Caco-2 (cell line): ENCODE data around the gene ZNF576. TPM values are rescaled to one million over a fixed set of nuclear protein-coding genes. Genes with fewer than 3 reads are reported as not detected.

Experiments used
- BruUV-seq: library from RNA; stranded (reverse); fragments of 400-500 nt; replicated peaks from 2 replicates; lab custom pipeline; 2021; lab: Mats Ljungman, UMichigan
- CTCF ChIA-PET: fragments of 300-600 bp; sonication (Branson Sonifier 250); formaldehyde crosslinking; loops from one replicate; lab custom pipeline; 2022; ENCODE audit warnings: antibody characterized with exemption; lab: Charles Lee
- POLR2A ChIA-PET: fragments of 300-600 bp; sonication (Branson Sonifier 250); formaldehyde crosslinking; loops from one replicate; lab custom pipeline; 2022; ENCODE audit warnings: antibody characterized with exemption; lab: Charles Lee
- DNase-seq, 2 experiments: peaks; one replicate each; pipeline versions ENCODE4 v3.0.0 to v3.0.0-alpha.2; 2020 to 2022
- H3K27me3 ChIP-seq: replicated peaks from 2 replicates; pipeline ENCODE4 v1.6.0; 2011; ENCODE audit warnings: low read length; ENCODE audit not compliant: control insufficient read depth, insufficient read depth
- H3K36me3 ChIP-seq: 2 replicates; pipeline ENCODE4 v1.5.1; 2011; ENCODE audit warnings: low read length; ENCODE audit not compliant: control insufficient read depth, insufficient read depth
- H3K4me1 ChIP-seq: fragments of 250-450 bp; sonication (Bioruptor Pico); 2 replicates; pipeline ENCODE4 v1.5.1; 2020; ENCODE audit warnings: mild to moderate bottlenecking
- H3K4me3 ChIP-seq: 2 replicates; pipeline ENCODE4 v1.5.1; 2011; ENCODE audit warnings: low read depth, mild to moderate bottlenecking, control low read depth, low read length
- H3K9me3 ChIP-seq: fragments of 250-450 bp; sonication (Bioruptor Pico); 2 replicates; pipeline ENCODE4 v1.5.1; 2020; ENCODE audit warnings: mild to moderate bottlenecking, moderate library complexity
- H3K27ac Mint-ChIP-seq: one replicate; pipeline ENCODE4 v1.8.0; 2022; ENCODE audit warnings: mixed read lengths; ENCODE audit not compliant: unreplicated experiment
- H3K27me3 Mint-ChIP-seq: one replicate; pipeline ENCODE4 v1.8.0; 2022; ENCODE audit warnings: mixed read lengths; ENCODE audit not compliant: insufficient read depth, unreplicated experiment
- H3K36me3 Mint-ChIP-seq: one replicate; pipeline ENCODE4 v1.8.0; 2022; ENCODE audit warnings: mild to moderate bottlenecking, mixed read lengths; ENCODE audit not compliant: insufficient read depth, unreplicated experiment
- H3K4me1 Mint-ChIP-seq: one replicate; pipeline ENCODE4 v1.8.0; 2022; ENCODE audit warnings: low read depth, mixed read lengths; ENCODE audit not compliant: unreplicated experiment
- H3K4me3 Mint-ChIP-seq: one replicate; pipeline ENCODE4 v1.8.0; 2022; ENCODE audit warnings: mild to moderate bottlenecking, moderate library complexity, mixed read lengths; ENCODE audit not compliant: unreplicated experiment
- H3K9me3 Mint-ChIP-seq: one replicate; pipeline ENCODE4 v1.8.0; 2022; ENCODE audit warnings: mixed read lengths; ENCODE audit not compliant: unreplicated experiment
- intact Hi-C: fragments of 100-400 bp; cut with micrococcal nuclease; formaldehyde crosslinking; loops from one replicate; pipeline ENCODE4 v1.10.0; 2022; ENCODE audit not compliant: unreplicated experiment
- total RNA-seq: library from RNA; stranded (reverse); gene quantifications from 2 replicates; pipeline ENCODE4 v1.2.3, GENCODE V29; 2022
- TF ChIP-seq, protein P1 (sequence below), 2 experiments: fragments of 200-600 bp in 1 of 2; IDR thresholded peaks; 1 replicate in 1 of 2; 2 replicates in 1 of 2; pipeline versions ENCODE4 v1.5.1 to v1.8.0; 2011 to 2022; ENCODE audit warnings: antibody characterized with exemption in 1 of 2, control low read depth in 1 of 2, inconsistent platforms in 1 of 2, low read depth in 1 of 2, low read length in 1 of 2, mild to moderate bottlenecking in 1 of 2, moderate library complexity in 1 of 2; ENCODE audit not compliant: insufficient read depth in 1 of 2, severe bottlenecking in 1 of 2, unreplicated experiment in 1 of 2

Gene ZNF576
- total RNA-seq, 1 experiment from 2014 or later = 13.2 TPM

- TF ChIP-seq, protein P1, sequence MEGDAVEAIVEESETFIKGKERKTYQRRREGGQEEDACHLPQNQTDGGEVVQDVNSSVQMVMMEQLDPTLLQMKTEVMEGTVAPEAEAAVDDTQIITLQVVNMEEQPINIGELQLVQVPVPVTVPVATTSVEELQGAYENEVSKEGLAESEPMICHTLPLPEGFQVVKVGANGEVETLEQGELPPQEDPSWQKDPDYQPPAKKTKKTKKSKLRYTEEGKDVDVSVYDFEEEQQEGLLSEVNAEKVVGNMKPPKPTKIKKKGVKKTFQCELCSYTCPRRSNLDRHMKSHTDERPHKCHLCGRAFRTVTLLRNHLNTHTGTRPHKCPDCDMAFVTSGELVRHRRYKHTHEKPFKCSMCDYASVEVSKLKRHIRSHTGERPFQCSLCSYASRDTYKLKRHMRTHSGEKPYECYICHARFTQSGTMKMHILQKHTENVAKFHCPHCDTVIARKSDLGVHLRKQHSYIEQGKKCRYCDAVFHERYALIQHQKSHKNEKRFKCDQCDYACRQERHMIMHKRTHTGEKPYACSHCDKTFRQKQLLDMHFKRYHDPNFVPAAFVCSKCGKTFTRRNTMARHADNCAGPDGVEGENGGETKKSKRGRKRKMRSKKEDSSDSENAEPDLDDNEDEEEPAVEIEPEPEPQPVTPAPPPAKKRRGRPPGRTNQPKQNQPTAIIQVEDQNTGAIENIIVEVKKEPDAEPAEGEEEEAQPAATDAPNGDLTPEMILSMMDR (IDR thresholded peaks at IDR 0.05; ENCODE audit: insufficient read depth in 1 of 2, low read depth in 1 of 2, low read length in 1 of 2, severe bottlenecking in 1 of 2, unreplicated experiment in 1 of 2) = no peak
- no peak for DNase-seq
- H3K4me3 Mint-ChIP-seq = no peak overlapping the region
- Histone ChIP-seq H3K4me1 (no peaks in the 10 kb centered on the region), H3K27me3 (no peaks in the 10 kb centered on the region), H3K4me3 (no peak overlapping the region), H3K36me3 (peaks cover 2% of the 10 kb centered on the region), H3K9me3 (no peaks in the 10 kb centered on the region)
- H3K36me3 Mint-ChIP-seq = peaks cover 28% of the 10 kb centered on the region
- BruUV-seq = no TSS peak
- CTCF ChIA-PET = no interaction called here
- H3K4me1 Mint-ChIP-seq = no peaks in the 10 kb centered on the region
- POLR2A ChIA-PET = no interaction called here
- intact Hi-C loops = no loop called here
- H3K27ac Mint-ChIP-seq = no peak overlapping the region
- no peaks in the 10 kb centered on the region for H3K27me3 Mint-ChIP-seq
- no peaks in the 10 kb centered on the region for H3K9me3 Mint-ChIP-seq
These were observed 33.6 kb upstream of the ZNF576 start for GRCh38 chr19:43562698-43563241.

- no peak overlapping the region for H3K4me3 ChIP-seq
- H3K4me1 ChIP-seq = no peaks in the 10 kb centered on the region
- POLR2A ChIA-PET = no interaction called here
- peaks cover 28% of the 10 kb centered on the region for H3K36me3 Mint-ChIP-seq
- BruUV-seq = no TSS peak
- CTCF ChIA-PET = interaction anchor here (1.8 kb wide), 1 partner anchor 9 kb away, joined by 8 read pairs; no protein-coding TSS in a partner anchor
- no peaks in the 10 kb centered on the region for H3K9me3 Mint-ChIP-seq
- H3K27me3 ChIP-seq = no peaks in the 10 kb centered on the region
- no peaks in the 10 kb centered on the region for H3K27me3 Mint-ChIP-seq
- TF ChIP-seq, protein P1 (IDR thresholded peaks at IDR 0.05; ENCODE audit: insufficient read depth in 1 of 2, low read depth in 1 of 2, low read length in 1 of 2, severe bottlenecking in 1 of 2, unreplicated experiment in 1 of 2) = no peak
- intact Hi-C loops = no loop called here
- H3K4me3 Mint-ChIP-seq = no peak overlapping the region
- DNase-seq = no peak
- no peak overlapping the region for H3K27ac Mint-ChIP-seq
- peaks cover 2% of the 10 kb centered on the region; the same call in 1 of the 2 replicates for H3K36me3 ChIP-seq
- no peaks in the 10 kb centered on the region for H3K4me1 Mint-ChIP-seq
- H3K9me3 ChIP-seq = no peaks in the 10 kb centered on the region
These were observed 32.5 kb upstream of the ZNF576 start for GRCh38 chr19:43563816-43564457.

- H3K4me1 ChIP-seq = no peaks in the 10 kb centered on the region
- no peaks in the 10 kb centered on the region for H3K27me3 Mint-ChIP-seq
- CTCF ChIA-PET = interaction anchor here (1.8 kb wide), 1 partner anchor 9 kb away, joined by 8 read pairs; no protein-coding TSS in a partner anchor
- H3K9me3 Mint-ChIP-seq = no peaks in the 10 kb centered on the region
- POLR2A ChIA-PET = no interaction called here
- H3K36me3 Mint-ChIP-seq = peaks cover 22% of the 10 kb centered on the region
- H3K4me1 Mint-ChIP-seq = no peaks in the 10 kb centered on the region
- peaks cover 2% of the 10 kb centered on the region; the same call in 1 of the 2 replicates for H3K36me3 ChIP-seq
- no peak for DNase-seq
- intact Hi-C loops = no loop called here
- H3K4me3 Mint-ChIP-seq = no peak overlapping the region
- no peak overlapping the region for H3K4me3 ChIP-seq
- TF ChIP-seq, protein P1 (IDR thresholded peaks at IDR 0.05; ENCODE audit: insufficient read depth in 1 of 2, low read depth in 1 of 2, low read length in 1 of 2, severe bottlenecking in 1 of 2, unreplicated experiment in 1 of 2) = no peak
- H3K9me3 ChIP-seq = no peaks in the 10 kb centered on the region
- BruUV-seq = no TSS peak
- no peak overlapping the region for H3K27ac Mint-ChIP-seq
- H3K27me3 ChIP-seq = no peaks in the 10 kb centered on the region
These were observed 31.6 kb upstream of the ZNF576 start for GRCh38 chr19:43564800-43565199.
